Suprapubic skin (tissue), 4 donors: ENCODE measurements around the gene PTPRM. TPM values are rescaled to one million over a fixed set of nuclear protein-coding genes. Genes with fewer than 3 reads are reported as not detected.

ENCODE experiments used
- DNase-seq, 2 donors: peaks; one replicate each; pipeline ENCODE4 v3.0.0-alpha.2; 2019; ENCODE audit warnings: low spot score in 2 of 2
- H3K27ac ChIP-seq: fragments of 200-600 bp; sonication (generic); one replicate; pipeline ENCODE4 v1.5.1; 2019
- H3K27me3 ChIP-seq: fragments of 200-600 bp; sonication (generic); one replicate; pipeline ENCODE4 v1.5.1; 2019
- H3K36me3 ChIP-seq: fragments of 200-600 bp; sonication (generic); one replicate; pipeline ENCODE4 v1.5.1; 2019
- H3K4me1 ChIP-seq: fragments of 200-600 bp; sonication (generic); one replicate; pipeline ENCODE4 v1.5.1; 2019
- H3K4me3 ChIP-seq: fragments of 200-600 bp; sonication (generic); one replicate; pipeline ENCODE4 v1.5.1; 2019; ENCODE audit warnings: mild to moderate bottlenecking
- H3K9me3 ChIP-seq: fragments of 200-600 bp; sonication (generic); one replicate; pipeline ENCODE4 v1.5.1; 2019
- EP300 ChIP-seq: sonication (generic); formaldehyde crosslinking; IDR thresholded peaks from one replicate; pipeline ENCODE4 v1.6.1; 2017; ENCODE audit warnings: antibody characterized with exemption
- POLR2A ChIP-seq, 2 donors: fragments of 450-650 bp; IDR thresholded peaks; one replicate each; pipeline ENCODE4 v1.6.1; 2017; ENCODE audit warnings: antibody characterized with exemption in 2 of 2, mild to moderate bottlenecking in 2 of 2, moderate library complexity in 2 of 2
- POLR2AphosphoS5 ChIP-seq, 3 donors: sonication (generic); formaldehyde crosslinking; IDR thresholded peaks; one replicate each; pipeline ENCODE4 v1.6.1; 2017; ENCODE audit warnings: antibody characterized with exemption in 3 of 3
- WGBS: methylation state at CpG from one replicate; pipeline ENCODE4 v1.1.5; 2018; 5-methylcytosine and 5-hydroxymethylcytosine counted together
- total RNA-seq, 4 donors: library from RNA; depleted of rRNA; stranded (reverse); fragments of >200 nt; gene quantifications; one replicate each; pipeline ENCODE4 v1.1.0, GENCODE V29; 2016
- TF ChIP-seq, protein P1 (sequence below), 2 donors: fragments of 200-600 bp in 1 of 2; fragments of 450-650 bp in 1 of 2; sonication (generic) in 1 of 2; IDR thresholded peaks; one replicate each; pipeline ENCODE4 v1.5.1; 2016 to 2019; ENCODE audit warnings: antibody characterized with exemption in 2 of 2, mild to moderate bottlenecking in 1 of 2, moderate library complexity in 1 of 2

The PTPRM gene
- total RNA-seq, 4 donors from 2014 or later: 19.8 to 73.7 (median 40.0) TPM

GRCh38 chr18:7775843-7776242 lies 208.7 kb downstream of the PTPRM start:
- Histone ChIP-seq H3K4me1 (no peaks in the 10 kb centered on the region), H3K9me3 (no peaks in the 10 kb centered on the region), H3K4me3 (no peak overlapping the region), H3K36me3 (no peaks in the 10 kb centered on the region), H3K27me3 (no peaks in the 10 kb centered on the region), H3K27ac (no peak overlapping the region)
- DNase-seq: no peak
- TF ChIP-seq, protein P1, sequence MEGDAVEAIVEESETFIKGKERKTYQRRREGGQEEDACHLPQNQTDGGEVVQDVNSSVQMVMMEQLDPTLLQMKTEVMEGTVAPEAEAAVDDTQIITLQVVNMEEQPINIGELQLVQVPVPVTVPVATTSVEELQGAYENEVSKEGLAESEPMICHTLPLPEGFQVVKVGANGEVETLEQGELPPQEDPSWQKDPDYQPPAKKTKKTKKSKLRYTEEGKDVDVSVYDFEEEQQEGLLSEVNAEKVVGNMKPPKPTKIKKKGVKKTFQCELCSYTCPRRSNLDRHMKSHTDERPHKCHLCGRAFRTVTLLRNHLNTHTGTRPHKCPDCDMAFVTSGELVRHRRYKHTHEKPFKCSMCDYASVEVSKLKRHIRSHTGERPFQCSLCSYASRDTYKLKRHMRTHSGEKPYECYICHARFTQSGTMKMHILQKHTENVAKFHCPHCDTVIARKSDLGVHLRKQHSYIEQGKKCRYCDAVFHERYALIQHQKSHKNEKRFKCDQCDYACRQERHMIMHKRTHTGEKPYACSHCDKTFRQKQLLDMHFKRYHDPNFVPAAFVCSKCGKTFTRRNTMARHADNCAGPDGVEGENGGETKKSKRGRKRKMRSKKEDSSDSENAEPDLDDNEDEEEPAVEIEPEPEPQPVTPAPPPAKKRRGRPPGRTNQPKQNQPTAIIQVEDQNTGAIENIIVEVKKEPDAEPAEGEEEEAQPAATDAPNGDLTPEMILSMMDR (IDR thresholded peaks at IDR 0.05): no peak
- TF ChIP-seq EP300 (no peak), POLR2AphosphoS5 (IDR thresholded peaks at IDR 0.05) (no peak), POLR2A (IDR thresholded peaks at IDR 0.05) (no peak)
- 74% methylated on average over 2 of the region's 2 CpGs for WGBS

DNA sequence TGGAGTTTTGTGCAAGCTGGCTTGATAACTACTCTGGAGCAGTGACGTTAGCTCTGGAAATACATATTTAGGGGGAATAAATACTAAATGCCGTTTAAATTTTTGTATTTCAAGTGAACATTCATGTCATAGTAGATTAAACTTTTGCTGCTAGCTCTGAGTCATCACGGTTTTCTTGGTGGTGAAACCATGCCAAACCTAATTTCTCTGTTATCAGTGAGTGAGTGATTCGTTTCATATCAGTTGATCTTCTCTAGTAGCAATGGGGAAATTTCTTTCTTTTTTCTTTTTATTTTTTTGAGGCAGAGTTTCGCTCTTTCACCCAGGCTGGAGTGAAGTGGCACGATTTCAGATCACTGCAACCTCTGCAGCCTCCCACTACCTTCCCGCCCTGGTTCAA lies 211.1 kb downstream of the PTPRM start:
- no peak for DNase-seq
- H3K27me3 ChIP-seq: no peaks in the 10 kb centered on the region
- TF ChIP-seq EP300 (no peak), POLR2A (IDR thresholded peaks at IDR 0.05) (no peak), POLR2AphosphoS5 (IDR thresholded peaks at IDR 0.05) (no peak)
- TF ChIP-seq, protein P1 (IDR thresholded peaks at IDR 0.05): no peak
- no peak overlapping the region for H3K4me3 ChIP-seq
- 75% methylated on average over 7 of the region's 7 CpGs for WGBS
- H3K27ac ChIP-seq: no peak overlapping the region
- no peaks in the 10 kb centered on the region for H3K36me3 ChIP-seq
- no peaks in the 10 kb centered on the region for H3K9me3 ChIP-seq
- H3K4me1 ChIP-seq: no peaks in the 10 kb centered on the region

- Histone ChIP-seq H3K36me3 (no peaks in the 10 kb centered on the region), H3K27me3 (no peaks in the 10 kb centered on the region), H3K27ac (no peak overlapping the region), H3K4me3 (no peak overlapping the region), H3K4me1 (no peaks in the 10 kb centered on the region), H3K9me3 (no peaks in the 10 kb centered on the region)
- 87% methylated on average over 3 of the region's 3 CpGs for WGBS
- TF ChIP-seq, protein P1 (IDR thresholded peaks at IDR 0.05): no peak
- TF ChIP-seq EP300 (no peak), POLR2AphosphoS5 (IDR thresholded peaks at IDR 0.05) (no peak), POLR2A (IDR thresholded peaks at IDR 0.05) (no peak)
- no peak for DNase-seq
Measured at GRCh38 chr18:7779211-7779610, 212.1 kb downstream of the PTPRM start.

DNA sequence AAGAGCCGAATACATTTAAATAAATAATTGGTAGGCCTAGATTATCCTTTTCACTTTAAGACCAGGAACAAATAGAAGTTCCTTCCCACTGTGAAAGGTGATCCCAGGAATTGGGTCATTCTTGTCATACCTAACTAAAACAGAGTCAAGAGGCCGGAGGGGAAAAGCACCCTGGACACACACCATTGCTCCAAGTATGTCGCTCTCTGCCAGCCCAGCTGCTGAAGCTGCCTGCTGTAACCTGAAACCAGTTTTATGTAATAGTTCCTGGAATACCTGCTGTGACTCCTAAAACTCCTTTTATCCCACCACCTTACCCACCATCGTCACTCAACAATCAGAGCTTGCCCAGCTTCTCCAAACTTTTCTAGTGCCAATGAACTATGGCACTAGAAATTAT lies 217.1 kb downstream of the PTPRM start:
- no peaks in the 10 kb centered on the region for H3K27me3 ChIP-seq
- no peak overlapping the region for H3K4me3 ChIP-seq
- 87% methylated on average over 4 of the region's 4 CpGs for WGBS
- H3K4me1 ChIP-seq: no peaks in the 10 kb centered on the region
- TF ChIP-seq POLR2A (IDR thresholded peaks at IDR 0.05) (no peak), EP300 (no peak), POLR2AphosphoS5 (IDR thresholded peaks at IDR 0.05) (no peak)
- TF ChIP-seq, protein P1 (IDR thresholded peaks at IDR 0.05): no peak
- H3K9me3 ChIP-seq: no peaks in the 10 kb centered on the region
- H3K36me3 ChIP-seq: no peaks in the 10 kb centered on the region
- H3K27ac ChIP-seq: no peak overlapping the region
- DNase-seq: no peak

- 90% methylated on average over 1 of the region's 1 CpG for WGBS
- TF ChIP-seq POLR2AphosphoS5 (IDR thresholded peaks at IDR 0.05): no peak
- no peak for TF ChIP-seq EP300
- TF ChIP-seq POLR2A (IDR thresholded peaks at IDR 0.05): no peak
- TF ChIP-seq, protein P1 (IDR thresholded peaks at IDR 0.05): no peak
- H3K4me1 ChIP-seq: no peaks in the 10 kb centered on the region
- no peak overlapping the region for H3K27ac ChIP-seq
- H3K36me3 ChIP-seq: no peaks in the 10 kb centered on the region
- no peaks in the 10 kb centered on the region for H3K27me3 ChIP-seq
- no peaks in the 10 kb centered on the region for H3K9me3 ChIP-seq
- DNase-seq: no peak
- no peak overlapping the region for H3K4me3 ChIP-seq
Measured at GRCh38 chr18:7786569-7786968, 219.5 kb downstream of the PTPRM start.
